Putamen (tissue), 1 donor: ENCODE results near the gene KLF9.

ENCODE experiments used
- DNase-seq: peaks from one replicate; pipeline ENCODE4 v3.0.0-alpha.2; 2016; ENCODE audit warnings: low spot score

KLF9 gene

DNA sequence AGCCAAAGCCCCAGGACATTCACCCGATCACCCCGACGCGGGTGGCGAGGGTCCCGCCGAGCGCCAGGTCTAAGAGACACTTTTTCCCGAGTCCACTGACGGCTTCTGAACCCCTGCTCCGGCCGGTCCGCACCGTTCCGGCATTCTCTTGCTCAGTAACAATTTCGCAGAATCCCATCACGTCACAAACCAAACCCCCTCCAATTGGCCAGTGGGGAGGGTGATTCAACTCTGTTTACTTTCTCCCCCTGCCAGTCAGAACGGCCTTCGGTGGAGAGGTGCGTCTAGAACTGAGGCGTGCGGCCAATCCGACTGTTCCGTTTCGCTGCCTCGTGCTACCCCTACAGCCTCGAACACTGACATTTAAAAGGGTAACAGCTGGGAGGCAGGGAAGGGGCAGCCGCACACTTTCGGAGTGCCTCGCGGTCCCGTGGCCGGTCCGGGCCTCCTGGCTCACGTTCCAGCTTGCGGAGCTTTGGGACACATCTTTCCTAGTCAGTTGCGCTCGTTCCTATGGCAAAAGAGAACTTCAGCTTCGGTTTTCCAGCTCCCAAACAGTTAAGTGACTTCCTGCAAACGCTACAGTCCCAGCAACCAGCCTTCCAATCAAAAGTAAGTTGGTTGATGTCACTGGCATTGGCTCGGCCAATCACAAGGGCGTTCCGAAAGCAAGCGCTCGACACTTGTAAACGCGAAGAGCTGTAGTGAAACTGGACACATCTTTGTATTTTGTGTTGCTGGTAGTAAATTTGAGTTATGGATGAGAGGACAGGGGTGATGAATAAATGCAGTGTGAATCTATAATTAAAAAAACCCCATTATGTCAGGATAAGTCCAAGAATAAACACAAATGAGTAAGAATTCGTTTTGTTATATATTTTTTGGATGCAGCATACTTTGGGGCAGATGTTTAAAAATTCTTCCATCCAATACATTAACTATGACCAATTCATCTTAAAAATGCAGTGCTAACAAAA lies at the start of gene KLF9:
KLF9 (minus strand) TSS at position 859 of the 977 bp plus-strand sequence. CDS start 1,294 bp downstream, outside the sequence.
- peak; percentile 99 for DNase-seq

GRCh38 chr9:70463877-70464276 lies 49.4 kb upstream of the KLF9 start:
- no peak for DNase-seq

- DNase-seq, result no peak
Measured at GRCh38 chr9:70462300-70462699, 47.8 kb upstream of the KLF9 start.

DNA sequence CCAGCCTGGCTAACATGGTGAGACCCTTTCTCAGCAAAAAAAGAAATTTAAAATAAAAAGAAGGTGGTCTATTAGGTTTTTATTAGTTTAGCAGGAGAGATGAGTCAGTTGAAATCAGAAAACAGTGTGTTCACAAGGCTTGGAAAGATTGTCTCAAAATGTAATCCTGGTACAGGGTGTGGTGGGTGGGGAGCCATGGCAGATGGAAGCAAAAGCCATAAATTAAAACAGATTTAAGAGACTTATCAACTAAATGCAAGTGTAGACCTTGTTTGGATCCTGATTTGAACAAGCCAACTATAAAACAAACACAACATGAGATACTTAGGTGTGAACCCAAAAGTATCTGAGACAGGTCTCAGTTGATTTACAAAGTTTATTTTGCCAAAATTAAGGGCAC lies 42.8 kb upstream of the KLF9 start:
- no peak for DNase-seq

DNA sequence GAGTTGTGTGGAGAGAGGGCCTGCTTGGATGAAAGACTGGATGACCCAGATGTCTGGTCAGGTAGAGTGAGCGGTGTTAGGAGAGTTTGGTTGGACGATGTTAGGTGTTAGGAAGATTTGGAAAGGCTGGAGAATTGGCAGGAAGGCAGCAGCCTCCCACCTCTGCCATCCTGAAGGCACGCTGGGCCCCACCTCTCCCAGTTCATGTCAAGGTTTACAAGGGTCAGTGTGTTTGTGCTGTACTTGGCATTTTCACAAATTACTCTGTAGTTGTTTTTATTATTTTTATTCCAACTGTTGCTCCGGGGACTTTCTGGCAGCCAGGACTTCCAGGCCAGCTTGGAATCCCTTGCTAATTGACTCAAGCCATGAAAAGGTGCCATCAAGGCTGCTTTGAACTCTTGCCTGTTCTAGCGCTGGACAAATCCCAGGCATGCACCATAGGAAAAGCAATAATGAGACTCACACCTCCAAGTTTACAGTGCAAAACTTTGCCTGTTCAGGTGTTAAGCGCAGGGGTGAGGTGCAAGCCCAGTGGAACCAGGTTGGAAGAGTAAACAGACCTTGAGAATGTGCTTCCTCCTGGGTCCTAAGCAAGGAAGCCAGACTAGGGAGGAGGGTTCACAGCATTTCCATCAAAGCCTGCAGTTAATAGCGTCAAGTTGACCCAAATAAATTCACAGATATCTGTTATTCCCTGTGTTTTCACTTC lies 41.7 kb upstream of the KLF9 start:
- DNase-seq, result no peak

DNA sequence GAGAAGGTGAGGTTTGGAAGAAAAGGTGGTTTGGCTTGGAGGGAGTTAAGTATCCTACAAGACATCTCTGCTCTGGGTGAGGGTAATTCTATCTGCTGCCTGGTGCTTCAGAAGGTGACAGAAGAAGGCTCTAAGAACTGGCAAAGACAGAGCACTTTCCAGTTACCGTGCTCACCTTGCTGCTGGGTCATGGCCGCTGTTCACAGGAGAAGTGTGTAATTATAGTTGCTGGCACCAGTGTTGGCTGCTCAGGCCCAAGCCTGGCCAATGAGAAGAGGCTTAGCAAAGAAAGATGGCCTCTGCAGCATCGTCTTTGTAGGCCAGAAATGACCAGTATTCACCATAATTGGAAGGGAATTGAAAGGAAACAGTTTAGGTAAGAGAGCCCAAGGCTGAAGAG lies 37.9 kb upstream of the KLF9 start:
- DNase-seq, result no peak

DNA sequence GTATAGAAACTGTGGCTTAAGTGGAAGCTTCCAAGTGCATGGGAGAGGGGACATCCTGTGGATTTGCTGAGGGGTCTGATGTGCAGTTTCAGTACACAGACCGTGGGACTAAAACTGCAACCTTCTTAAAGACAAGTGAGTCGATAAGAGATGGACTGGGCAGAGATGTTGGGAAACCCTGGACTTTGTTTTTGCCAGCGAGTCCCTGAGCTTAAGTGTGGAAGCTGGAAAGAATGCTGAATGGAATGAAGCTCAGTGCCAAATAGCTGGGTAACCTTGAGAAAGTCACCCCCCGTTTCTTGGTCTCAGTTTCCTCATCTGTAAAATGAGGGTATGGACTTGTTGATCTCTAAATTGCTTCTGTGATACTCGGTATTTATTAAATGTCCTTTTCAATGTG lies 37.3 kb upstream of the KLF9 start:
- no peak for DNase-seq

DNA sequence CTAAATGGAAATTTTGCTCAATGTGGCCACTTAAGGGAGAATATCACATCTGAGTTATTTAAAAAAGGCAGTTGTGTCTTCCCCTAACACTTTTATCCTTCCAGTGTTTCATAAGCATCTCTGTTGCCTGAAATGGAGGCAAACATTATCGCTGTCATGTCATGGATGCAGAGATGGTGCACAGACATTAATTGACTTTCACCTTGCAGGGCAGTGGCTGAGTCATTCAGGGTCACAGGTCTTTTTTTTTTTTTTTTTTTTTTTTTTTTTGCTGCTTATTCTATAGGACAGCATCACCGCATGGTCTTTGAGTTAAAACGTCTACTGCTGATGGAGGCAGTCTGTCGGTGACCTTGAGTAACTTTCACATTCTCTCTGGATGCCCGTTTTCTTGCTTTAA lies 36.3 kb upstream of the KLF9 start:
- DNase-seq, result no peak

GRCh38 chr9:70449461-70449860 lies 35.0 kb upstream of the KLF9 start:
- DNase-seq, result no peak

- DNase-seq, result no peak
Measured at GRCh38 chr9:70448919-70449318, 34.5 kb upstream of the KLF9 start.

- DNase-seq, result no peak
Measured at GRCh38 chr9:70444904-70445303, 30.4 kb upstream of the KLF9 start.

GRCh38 chr9:70442328-70442848 lies 27.9 kb upstream of the KLF9 start:
- DNase-seq, result no peak

DNA sequence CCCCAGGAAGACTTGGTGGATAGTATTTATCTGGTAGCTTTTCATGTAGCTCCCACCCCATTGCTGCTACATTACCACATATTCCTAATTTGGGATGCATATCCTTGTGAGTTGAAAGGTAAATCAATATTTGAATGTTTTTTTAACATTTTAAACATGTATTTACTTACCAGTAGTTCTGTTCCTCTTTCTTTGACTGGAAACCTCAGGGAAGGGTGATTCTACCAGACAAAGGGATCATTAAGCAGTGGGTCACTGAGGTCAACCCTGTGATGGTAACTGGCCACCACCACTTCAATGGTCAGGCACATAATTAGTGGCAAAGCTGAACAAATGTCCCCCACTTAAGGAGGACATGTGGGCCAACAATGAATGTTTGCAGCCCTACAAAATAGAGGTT lies 27.2 kb upstream of the KLF9 start:
- DNase-seq, result no peak

GRCh38 chr9:70439991-70440706 lies 25.7 kb upstream of the KLF9 start:
- DNase-seq, result no peak

DNA sequence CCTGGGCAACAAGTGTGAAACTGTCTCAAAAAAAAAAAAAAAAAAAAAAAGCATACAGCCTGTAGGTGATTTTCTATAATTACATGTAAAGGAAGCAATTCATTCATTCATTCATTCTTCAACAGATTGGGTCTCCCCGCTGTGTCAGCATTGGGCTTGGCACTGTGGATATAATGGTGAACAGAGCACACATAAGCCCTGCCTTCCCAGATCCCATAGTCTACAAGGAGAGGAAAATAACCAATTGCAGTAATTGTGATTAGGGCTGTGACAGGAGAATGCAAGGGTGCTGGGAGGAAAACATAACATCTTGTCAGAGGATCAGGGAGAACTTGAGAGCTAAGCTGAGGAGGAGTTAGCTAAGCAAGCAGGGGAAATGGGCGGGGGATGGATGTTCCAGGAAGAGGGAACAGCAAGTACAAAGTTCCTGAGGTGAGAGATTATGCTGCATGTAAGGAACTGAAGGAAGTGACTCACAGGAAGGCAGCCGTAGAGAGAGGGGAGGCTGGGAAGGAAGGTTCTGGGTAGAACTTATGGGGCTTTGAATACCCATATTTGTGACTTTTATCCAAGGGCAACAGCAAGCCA lies 24.0 kb upstream of the KLF9 start:
- DNase-seq, result peak; percentile 37

- DNase-seq, result no peak
Measured at GRCh38 chr9:70435948-70436347, 21.5 kb upstream of the KLF9 start.

GRCh38 chr9:70429899-70430298 lies 15.4 kb upstream of the KLF9 start:
- no peak for DNase-seq

DNA sequence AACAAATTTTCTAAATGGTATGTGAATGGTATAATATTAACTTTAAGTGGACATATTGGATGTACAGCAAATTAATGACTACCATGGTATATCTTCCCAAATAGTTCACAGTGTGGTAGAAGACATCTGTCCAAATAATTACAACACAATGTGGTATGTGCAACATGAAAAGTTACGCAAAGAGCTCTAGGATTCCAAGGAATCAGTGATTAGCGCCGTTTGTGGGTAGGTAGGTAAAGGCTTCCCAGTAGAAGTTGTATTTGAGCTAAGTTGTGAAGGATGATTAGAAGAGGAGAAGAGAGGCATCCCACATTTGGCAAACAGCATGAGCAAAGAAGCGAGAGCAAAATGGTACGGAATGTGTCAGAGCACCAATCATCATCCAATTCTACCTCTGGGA lies 14.3 kb upstream of the KLF9 start:
- DNase-seq, result no peak

GRCh38 chr9:70427161-70427945 lies 12.9 kb upstream of the KLF9 start:
- no peak for DNase-seq

- DNase-seq, result no peak
Measured at GRCh38 chr9:70425192-70425591, 10.7 kb upstream of the KLF9 start.
